Endometrial microvascular endothelial cells (primary cell): ENCODE measurements around the gene DEPDC1B. TPM values are rescaled to one million over a fixed set of nuclear protein-coding genes. Genes with fewer than 3 reads are reported as not detected.

Source experiments
- total RNA-seq: library from RNA; depleted of rRNA; stranded (reverse); fragments of >200 nt; gene quantifications from one replicate; pipeline ENCODE4 v1.2.3, GENCODE V29; 2015; ENCODE audit errors: inconsistent ontology term

The DEPDC1B gene
- total RNA-seq, 1 donor from 2014 or later: 20.0 TPM

Other genes starting within 250 kb of the DEPDC1B start
- 0.84 TPM for gene ELOVL7, start 144.1 kb upstream of the DEPDC1B start, total RNA-seq
- 6.5 TPM for gene ERCC8, start 244.9 kb upstream of the DEPDC1B start, total RNA-seq
- gene NDUFAF2, start 245.0 kb upstream of the DEPDC1B start, total RNA-seq: 24.6 TPM